Astrocyte (in vitro differentiated cells and primary cell): ENCODE measurements around the gene GADD45B.

Experiments used
- EZH2 ChIP-seq: IDR thresholded peaks from 2 replicates; pipeline ENCODE4 v1.6.1; 2012; ENCODE audit warnings: mild to moderate bottlenecking, low read length, inconsistent platforms; ENCODE audit not compliant: insufficient read depth
- TF ChIP-seq, protein P1 (sequence below): IDR thresholded peaks from 2 replicates; pipeline ENCODE4 v1.5.1; 2011; ENCODE audit warnings: low read depth, mild to moderate bottlenecking, inconsistent platforms, low read length, moderate library complexity; ENCODE audit not compliant: insufficient read depth

DNA sequence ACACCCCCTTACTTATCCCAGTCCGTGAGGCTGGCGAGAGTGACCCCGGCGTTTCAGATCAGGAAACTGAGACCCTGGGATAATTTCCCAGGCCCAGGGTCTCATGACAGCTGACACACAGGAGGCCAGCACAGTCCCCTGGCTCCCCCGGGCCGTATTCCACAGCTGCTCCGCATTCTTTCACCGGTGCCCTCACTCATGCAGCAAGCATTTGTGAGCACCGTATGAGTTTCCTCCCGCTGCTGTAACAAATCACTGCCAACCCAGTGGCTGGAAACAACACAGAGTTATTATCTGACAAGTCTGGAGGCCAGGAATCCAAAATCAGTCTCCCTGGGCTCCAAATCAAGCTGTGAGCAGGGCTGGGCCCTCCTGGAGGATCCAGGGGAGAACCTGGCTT lies 21.3 kb downstream of the GADD45B start:
- TF ChIP-seq, protein P1, sequence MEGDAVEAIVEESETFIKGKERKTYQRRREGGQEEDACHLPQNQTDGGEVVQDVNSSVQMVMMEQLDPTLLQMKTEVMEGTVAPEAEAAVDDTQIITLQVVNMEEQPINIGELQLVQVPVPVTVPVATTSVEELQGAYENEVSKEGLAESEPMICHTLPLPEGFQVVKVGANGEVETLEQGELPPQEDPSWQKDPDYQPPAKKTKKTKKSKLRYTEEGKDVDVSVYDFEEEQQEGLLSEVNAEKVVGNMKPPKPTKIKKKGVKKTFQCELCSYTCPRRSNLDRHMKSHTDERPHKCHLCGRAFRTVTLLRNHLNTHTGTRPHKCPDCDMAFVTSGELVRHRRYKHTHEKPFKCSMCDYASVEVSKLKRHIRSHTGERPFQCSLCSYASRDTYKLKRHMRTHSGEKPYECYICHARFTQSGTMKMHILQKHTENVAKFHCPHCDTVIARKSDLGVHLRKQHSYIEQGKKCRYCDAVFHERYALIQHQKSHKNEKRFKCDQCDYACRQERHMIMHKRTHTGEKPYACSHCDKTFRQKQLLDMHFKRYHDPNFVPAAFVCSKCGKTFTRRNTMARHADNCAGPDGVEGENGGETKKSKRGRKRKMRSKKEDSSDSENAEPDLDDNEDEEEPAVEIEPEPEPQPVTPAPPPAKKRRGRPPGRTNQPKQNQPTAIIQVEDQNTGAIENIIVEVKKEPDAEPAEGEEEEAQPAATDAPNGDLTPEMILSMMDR, result no peak
- no peak for TF ChIP-seq EZH2
